Fibroblast of peridontal ligament (primary cell): ENCODE measurements around the gene RDX.
"Not testable (repeated sequence)": the region's sequence is repeated elsewhere in the genome, so short reads cannot be mapped to it uniquely, and the experiment has no call there.

Experiments used
- DNase-seq: peaks from one replicate; pipeline ENCODE4 v3.0.0-alpha.2; 2010; ENCODE audit errors: extremely low read depth

The RDX gene

DNA sequence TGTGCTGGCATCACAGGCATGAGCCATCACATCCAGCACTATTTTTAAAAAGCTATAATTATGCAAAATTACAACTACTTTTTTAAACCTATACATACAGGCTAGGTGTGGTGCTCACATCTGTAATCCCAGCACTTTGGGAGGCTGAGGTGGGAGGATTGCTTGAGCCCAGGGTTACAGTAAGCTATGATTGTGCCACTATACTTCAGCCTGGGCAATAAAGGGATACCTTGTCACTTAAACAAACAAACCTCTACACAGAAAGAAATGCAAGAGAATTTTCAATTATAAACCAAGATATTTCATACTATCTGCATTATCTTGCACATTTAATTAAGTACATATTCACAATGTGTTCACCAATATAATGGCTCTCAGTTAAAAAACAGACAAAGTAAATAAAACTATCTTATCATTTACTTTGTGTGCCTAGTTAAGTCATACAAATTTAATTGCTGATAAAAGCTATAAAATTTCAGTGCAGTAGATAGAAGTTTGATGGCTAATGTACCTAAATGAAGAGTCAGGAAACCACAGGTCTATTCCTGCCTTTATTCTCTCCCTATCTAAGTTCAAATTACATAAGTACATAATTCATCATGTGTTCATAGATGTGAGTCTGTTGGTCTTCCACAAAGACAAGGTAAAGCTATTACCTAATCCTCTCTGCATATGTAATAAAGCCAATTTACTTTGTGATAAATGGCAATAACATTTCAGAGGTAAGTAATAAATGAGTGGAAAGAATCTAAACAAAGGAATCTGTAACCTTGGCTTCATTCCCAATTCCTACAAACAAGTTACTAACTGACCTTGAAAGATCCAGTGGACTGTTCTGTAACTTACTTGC, 9.0 kb upstream of the RDX start:
- no peak for DNase-seq

DNA sequence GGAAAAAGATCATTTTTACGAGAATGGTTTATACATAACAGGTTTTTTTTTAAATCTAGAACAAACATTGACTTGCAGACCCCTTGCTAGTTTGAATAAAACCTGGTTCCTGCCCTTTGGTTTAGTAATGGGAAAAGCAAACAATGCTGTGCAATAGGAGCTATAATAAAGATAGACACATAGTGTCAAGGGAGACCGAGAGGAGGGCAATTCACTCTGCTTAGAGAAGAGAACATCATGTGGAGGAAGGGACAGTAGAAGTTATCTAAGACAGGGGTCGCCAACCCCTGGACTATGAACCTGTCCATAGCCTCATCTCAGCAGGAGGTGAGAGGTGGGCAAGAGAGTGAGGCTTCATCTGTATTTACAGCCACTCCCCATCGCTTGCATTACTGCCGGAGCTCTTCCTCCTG, 7.0 kb upstream of the RDX start:
- DNase-seq: no peak

DNA sequence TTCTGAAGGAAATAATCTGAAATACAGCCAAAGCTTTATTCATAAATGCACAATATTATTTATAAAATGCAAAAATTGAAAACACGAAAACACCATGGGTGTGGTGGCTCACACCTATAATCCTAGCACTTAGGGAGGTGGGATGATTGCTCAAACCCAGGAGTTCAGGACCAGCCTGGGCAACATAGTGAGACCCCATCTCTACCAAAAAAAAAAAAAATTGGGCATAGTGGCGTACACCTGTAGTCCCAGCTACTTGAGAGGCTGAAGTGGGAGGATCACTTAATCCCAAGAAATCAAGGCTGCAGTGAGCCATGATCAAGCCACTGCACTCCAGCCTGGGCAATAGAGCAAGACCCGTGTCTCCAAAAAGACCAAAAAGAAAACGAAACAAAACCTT, 5.2 kb upstream of the RDX start:
- DNase-seq: no peak

DNA sequence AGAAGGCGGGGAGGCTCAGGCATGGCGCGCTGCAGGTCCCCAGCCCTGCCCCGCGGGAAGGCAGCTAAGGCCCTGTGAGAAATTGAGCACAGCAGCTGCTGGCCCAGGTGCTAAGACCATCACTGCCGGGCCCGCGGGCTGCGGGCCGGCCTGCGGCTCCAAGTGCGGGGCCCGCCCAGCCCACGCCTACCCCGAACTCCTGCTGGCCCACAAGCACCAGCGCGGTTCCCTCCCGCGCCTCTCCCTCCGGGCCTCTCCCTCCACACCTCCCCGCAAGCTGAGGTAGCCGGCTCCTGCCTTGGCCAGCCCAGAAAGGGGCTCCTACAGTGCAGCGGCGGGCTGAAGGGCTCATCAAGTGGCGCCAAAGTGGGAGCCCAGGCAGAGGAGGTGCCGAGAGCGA, 4.6 kb upstream of the RDX start:
- no peak for DNase-seq

DNA sequence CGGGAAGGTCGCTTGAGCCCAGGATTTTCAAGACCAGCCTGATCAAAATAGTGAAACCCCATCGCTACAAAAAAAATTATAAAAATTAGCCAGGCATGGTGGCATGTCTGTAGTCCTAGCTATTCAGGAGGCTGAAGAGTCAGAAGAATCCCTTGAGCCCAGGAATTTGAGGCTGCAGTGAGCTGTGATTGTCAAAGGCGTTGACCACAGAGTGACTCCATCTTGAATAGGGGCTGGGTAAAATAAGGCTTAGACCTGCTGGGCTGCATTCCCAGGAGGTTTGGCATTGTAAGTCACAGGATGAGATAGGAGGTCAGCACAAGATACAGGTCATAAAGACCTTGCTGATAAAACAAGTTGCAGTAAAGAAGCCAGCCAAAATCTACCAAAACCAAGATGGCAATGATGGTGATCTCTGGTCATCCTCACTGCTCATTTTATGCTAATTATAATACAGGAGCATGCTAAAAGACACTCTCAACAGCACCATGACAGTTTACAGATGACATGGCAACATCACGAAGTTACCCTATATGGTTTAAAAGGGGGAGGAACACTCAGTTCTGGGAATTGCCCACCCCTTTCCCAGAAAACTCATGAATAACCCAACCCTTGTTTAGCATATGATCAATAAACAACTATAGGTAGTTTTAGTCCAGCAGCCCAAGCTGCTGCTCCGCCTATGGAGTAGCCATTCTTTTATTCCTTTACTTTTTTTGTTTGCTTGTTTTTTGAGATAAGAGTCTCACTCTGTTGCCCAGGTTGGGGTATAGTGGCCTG, 2.8 kb upstream of the RDX start:
- no peak for DNase-seq

DNA sequence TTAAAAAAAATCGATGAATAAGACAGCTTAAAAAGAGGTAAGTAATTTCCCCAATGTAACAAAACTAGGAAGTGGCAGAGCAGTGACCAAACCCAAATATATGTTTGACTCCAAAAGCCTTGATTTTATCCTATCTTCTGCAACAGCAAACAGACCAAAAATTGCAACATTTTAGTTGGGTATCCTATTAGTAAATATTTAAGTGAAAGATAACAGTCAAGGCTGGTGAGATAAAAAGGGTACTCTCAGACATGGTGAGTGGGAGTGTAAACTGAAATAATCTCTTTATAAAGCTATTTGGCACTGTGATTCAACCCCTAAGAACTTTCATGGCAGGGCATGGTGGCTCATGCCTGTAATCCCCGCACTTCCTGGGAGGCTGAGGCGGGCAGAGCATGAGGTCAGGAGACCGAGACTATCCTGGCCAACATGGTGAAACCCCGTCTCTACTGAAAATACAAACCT, 1.9 kb upstream of the RDX start:
- no peak for DNase-seq

DNA sequence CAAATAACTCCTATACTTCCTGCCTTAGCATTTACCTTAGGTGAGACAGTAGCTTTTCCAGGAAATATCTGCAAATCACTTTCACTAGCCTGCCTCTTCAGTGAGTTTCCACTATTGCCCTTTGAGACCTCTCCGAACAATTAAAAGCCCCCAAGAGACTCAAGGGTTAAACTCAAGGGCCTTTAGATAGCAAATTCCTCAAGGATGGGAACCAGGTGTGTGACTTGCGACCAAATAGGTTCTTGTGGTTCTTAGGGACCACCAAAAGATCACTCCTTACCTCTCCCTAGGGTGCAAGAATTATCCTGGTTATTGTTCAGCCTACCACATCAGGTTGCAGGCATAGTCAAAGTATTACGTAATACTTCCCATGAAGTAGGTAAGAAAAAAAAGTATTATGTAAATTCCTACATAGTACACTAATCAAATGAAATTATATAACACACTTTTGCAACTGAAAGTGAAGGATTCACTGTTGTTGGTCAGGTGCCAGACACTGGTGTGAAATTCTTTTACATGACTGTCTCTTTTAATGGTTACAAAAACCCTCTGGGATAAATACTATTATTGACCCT, 1.4 kb upstream of the RDX start:
- DNase-seq: no peak

DNA sequence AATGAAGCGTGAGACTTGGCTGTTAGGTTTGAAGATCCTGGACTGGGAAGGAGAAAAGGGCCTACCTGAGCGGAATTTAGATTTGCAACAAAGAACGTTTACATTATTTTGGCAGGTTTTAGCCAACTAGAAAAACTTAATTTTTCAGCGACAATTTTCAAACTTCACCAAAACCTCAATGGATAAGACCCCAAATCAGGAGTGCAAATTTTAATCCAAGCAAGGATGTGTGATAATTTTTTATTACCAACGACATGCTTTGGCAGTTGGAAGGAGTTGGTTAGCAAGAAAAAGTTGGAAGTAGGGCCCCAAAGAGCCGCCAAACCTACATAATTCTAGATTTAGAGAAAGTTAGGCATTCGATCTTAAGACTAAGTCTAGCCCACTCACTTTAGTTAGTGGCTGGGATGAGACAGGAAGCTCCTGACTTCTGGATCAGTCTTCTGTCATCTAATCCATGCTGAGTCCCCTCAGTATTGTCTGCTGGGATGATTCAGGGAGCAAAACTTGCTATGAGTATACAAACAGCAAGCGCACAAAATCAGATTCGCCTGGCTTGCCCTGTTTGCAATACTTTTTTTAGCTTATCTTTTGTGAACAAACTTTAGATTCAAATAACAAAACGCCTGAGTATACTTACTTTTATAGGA, 787 bp upstream of the RDX start:
- peak; percentile 24 for DNase-seq

DNA sequence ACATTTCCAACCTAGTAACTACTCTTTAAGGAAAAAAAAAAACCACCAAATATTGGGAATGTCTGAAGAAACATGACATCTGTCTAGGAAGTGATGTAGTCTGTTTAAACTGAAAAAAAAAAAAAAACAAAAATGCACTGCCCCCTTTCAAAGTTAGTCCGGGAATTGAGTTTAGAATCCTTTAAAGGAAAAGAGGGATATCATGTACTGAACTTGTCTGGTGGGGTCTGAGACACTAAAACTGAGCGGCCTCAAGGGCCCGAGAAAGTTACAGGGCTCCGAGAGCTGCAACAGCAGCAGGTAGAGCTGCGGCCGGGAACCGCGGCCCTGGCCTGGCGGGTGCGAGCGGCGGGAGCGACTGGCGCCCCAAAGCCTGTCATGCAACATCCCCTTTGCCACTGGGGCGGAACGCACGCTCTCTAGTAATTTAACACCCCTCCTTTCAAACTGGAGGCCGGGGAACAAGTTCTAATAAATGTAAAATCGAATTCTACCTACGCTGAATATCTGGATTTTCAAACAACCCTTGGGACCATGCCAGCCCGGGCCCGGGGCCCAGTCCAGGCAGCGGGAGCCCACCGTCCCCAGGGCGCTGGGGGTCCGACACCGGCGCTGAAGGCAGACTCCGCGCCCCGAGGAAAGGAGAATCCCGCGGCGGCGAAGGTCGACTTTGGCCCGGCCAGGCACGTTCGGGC, 736 bp downstream of the RDX start:
- peak; percentile 30 for DNase-seq

DNA sequence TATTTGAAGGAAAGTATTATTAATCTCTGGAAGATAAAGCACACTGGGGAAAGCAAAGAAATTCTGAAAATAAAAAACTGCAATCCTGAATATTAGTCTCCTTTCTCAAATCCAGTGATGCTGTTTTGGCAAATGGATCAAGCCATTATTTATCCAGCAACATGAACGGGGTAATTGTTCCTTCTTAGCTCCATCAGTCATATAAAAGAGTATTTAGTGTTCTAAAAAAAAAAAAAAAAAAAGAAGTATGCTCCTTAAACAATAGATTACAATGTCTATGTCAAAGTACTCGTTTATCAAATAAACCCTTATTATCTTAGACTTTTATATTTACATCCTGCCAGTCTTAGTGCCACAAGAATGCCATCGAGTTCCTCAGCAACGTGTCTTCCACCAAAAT, 1.3 kb downstream of the RDX start:
- DNase-seq: no peak

DNA sequence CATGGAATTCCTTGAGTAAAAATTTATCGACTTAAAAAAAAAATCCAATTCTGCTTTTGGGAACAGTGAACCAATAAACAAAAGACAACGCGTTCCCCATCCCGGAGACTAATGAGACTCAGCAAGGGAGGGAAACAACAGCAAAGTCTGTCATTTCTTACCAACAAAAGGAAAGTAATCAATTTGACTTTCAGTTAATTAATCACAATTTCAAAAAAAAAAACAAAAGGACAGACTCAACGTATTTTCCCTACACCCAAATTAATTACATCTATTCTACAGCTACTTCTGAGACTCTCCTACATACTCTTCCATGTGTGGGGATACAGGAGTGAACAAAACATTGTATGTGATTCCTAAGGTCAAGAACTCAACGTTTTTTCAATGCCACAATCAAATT, 1.9 kb downstream of the RDX start:
- DNase-seq: no peak

DNA sequence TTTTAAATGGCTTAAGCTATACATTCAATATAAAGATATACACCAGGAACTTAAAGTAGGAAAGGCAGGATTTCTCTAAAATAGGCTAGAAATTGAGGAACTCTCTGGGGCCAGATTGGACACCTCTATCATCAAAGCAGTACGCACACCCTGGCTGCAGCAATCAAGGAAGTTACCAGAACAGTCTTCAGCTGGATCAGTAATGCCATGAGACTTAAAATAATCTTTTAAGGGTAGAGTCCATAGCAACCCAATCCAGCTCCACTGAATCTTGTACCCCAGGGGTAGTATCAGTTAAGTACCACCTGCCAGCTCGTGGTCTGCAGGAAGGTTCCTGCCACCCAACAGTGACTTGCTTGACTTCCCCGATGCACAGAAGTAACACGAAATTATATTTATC, 3.0 kb downstream of the RDX start:
- no peak for DNase-seq

DNA sequence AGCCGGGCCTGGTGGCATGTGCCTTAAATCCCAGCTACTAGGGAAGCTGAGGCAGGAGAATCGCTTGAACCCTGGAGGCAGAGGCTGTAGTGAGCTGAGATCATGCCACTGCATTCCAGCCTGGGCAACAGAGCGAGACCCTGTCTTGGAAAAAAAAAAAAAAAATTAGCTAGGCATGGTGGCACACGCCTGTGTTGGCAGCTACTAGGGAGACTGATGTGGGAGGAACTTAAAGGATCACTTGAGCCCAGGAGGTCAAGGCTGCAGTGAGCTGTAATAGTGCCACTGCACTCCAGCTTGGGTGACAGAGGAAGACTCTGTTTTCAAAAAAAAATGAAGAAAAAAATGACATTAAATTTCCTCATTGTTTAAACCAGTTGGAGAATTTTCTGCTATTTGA, 4.3 kb downstream of the RDX start:
- not testable (repeated sequence) for DNase-seq

DNA sequence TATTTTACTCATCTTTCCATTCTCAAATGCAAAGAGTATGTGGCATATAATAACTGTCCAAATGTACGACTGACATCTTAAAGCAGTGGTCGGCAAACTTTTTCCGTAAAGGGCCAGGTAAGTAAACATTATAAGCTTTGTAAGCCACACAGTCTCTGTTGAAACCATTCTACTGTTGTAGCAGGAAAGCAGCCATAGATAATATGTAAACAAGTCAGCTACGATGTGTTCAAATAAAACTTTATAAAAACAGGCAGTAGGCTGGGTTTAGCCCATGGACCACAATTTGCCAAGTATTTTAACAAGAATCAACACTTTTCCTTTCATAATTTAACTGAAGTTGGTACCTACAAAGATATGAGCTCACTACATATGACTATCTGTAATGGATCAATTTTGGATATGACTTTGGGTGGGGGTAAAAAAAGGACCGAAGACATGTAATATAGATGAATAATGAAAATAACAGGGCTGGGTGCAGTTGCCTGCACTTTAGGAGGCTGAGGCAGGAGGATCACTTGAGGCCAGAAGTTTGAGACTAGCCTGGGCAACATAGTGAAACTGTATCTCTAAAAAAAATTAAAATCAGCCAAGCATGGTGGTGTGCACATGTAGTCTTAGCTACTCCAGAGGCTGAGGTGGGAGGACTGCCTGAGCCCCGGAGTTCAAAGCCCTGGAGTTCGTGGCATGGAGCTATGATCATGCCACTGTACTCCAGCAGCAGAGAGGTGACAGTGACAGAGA, 5.7 kb downstream of the RDX start:
- DNase-seq: no peak

DNA sequence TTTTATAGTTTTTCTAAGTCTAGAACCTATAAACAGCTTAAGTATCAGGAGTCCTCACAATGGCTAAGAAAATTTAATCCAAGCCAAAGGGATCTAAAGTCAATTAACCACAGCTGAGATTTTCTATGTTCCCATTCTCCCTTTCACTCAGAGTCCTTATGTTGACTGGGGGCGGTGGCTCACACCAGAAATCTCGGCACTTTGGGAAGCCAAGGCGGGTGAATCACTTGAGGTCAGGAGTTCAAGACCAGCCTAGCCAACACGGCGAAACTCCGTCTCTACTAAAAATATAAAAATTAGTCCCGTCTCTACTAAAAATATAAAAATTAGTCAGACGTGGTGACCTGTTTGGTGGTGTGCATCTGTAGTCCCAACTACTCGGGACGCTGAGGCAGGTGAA, 6.9 kb downstream of the RDX start:
- DNase-seq: no peak

DNA sequence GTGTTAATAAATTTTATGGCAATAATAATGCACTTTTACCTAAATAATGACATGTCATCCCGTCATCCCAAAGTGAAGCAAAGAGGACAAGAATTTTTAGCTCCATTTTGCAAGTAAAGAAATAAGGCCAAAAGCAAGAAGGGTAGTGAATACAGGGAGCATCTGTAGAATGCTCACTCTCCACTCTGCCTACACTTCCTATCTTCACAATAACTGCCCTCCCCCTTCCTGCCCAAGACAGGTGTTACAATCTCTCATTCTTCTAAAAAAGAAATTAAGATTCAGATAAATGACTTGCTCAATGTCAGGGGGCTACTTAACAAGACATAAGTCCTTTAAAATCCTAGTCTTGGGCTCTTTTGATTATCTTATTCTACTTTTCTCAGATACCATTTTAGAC, 8.9 kb downstream of the RDX start:
- DNase-seq: no peak

DNA sequence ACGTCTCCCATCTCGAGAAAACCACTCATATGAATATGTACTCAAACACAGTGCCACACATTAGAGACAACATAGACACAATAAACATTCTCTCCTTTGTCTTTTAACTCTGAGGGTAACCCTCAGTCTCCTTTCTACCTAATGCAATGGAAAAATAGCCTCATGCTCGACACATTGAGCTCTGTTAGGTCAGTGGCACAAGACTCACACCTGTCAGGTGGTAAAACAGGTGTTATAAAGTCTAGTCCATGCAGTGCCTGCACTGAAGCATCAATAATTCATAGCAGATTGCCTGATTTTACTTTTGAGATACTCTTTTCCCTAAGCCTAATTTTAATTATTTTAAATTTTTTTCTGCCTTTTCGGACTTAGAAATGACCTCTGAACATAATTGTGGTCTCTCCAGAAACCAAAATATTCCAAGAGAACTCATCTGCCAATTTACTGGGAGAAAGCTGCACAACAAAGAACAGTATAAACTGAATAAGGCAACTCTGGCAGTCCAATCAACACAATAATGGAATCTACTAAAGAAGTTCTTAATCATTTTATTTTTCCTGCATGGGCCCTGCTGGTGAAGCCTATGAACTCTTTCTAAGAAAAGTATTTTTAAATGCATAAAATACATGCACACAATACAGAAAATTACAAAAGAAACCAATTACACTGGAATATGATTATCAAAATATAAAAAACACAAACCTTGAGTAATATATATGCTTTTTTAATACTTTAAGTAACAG, 9.9 kb downstream of the RDX start:
- DNase-seq: peak; percentile 40

DNA sequence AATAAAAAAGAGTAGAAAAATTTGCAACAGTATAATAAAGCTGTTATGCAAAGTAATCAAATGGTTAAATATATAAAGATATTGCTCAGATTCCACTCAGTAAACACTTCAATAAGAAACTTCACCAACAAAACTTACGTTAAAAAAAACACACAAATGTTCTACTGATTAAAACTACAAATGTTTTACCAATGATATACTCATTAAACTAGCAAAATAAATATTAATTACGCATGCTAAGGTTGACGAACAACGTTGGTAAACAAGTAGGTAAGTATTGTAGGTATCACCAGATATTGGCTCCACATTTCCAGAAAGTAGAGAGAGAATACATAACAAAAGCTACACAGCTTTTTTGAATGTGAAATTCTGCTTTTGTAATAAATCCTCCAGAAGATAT, 12.6 kb downstream of the RDX start:
- DNase-seq: no peak

DNA sequence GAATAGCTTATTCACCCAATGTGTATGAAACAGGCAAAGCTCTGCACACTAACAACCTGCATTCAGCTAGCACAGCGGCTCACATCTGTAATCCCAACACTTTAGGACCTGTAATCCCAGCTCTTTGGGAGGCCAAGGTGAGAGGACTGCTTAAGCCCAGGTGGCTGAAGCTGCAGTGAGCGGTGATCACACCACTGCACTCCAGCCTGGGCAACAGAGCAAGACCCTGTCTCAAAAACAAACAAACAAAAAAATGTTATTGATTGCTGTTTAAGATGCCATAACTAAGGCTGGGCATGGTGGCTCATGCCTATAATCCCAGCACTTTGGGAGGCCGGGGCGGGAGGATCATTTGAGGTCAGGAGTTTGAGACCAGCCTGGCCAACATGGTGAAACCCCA, 15.8 kb downstream of the RDX start:
- DNase-seq: not testable (repeated sequence)

DNA sequence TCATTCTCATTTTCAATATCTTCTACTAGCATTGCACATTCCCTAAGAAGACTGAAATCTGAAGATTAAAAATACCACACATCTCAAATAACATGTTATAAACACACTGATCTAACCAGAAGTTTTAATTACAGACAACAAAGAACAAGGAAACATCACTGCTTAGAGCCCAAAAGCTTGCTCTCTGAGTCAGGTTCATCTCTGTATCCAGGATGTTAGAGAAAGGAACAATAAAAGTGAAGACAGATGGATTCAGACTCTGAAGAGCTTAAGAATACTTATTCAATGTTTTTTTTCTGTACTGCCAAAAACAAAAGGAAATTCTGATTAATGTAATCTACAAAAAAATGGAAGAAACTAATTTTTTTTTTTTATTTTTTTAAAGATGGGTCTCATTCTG, 16.5 kb downstream of the RDX start:
- DNase-seq: peak; percentile 19
